Fibroblast of lung (primary cell): ENCODE results near the gene EIF1.
A peak's percentile ranks its signal among the peaks of the same experiment; 100 is the strongest.

ENCODE experiments used
- CTCF ChIP-seq, 2 donors: IDR thresholded peaks in 1 of 2; conservative IDR thresholded peaks in 1 of 2; 1 replicate in 1 of 2; 2 replicates in 1 of 2; pipeline ENCODE4 v1.5.1; 2011 to 2012; ENCODE audit warnings: low read length in 2 of 2, control low read depth in 1 of 2, inconsistent platforms in 1 of 2, low read depth in 1 of 2, mild to moderate bottlenecking in 1 of 2
- EZH2 ChIP-seq: IDR thresholded peaks from 2 replicates; pipeline ENCODE4 v1.5.1; 2012; ENCODE audit warnings: low read length, control low read depth, mild to moderate bottlenecking; ENCODE audit errors: missing control alignments

GRCh38 chr17:41647940-41648410, 40.7 kb upstream of the EIF1 start:
- TF ChIP-seq CTCF (conservative IDR thresholded peaks at IDR 0.05 in 1 of 2, IDR thresholded peaks at IDR 0.05 in 1 of 2; ENCODE audit: low read depth in 1 of 2, low read length in 2 of 2) (peak; percentile 77 to 86), EZH2 (no peak)
